Ureter (tissue), 1 donor: ENCODE measurements around the gene CCM2. TPM values are rescaled to one million over a fixed set of nuclear protein-coding genes. Genes with fewer than 3 reads are reported as not detected.
"Not testable (repeated sequence)": the region's sequence is repeated elsewhere in the genome, so short reads cannot be mapped to it uniquely, and the experiment has no call there.

Experiments used
- DNase-seq: peaks from one replicate; pipeline ENCODE4 v3.0.0-alpha.2; 2020; ENCODE audit warnings: low spot score
- total RNA-seq: library from RNA; stranded (reverse); gene quantifications from one replicate; pipeline ENCODE4 v1.2.4, GENCODE V29; 2023
- donor health status: DM: yes; HTN: yes; CAD: no.

CCM2 gene
- total RNA-seq, 1 donor from 2014 or later: 31.1 TPM

- no peak for DNase-seq
Observed at GRCh38 chr7:45033261-45033930, 33.4 kb downstream of the CCM2 start.

- peak; percentile 64 for DNase-seq
Observed at GRCh38 chr7:45033931-45034290, 33.9 kb downstream of the CCM2 start.

- not testable (repeated sequence) for DNase-seq
Observed at GRCh38 chr7:45034710-45035109, 34.7 kb downstream of the CCM2 start.

- DNase-seq: no peak
Observed at GRCh38 chr7:45035371-45035770, 35.4 kb downstream of the CCM2 start.

- DNase-seq: peak; percentile 45
Observed at GRCh38 chr7:45035893-45036292, 35.9 kb downstream of the CCM2 start.

- DNase-seq: no peak
Observed at GRCh38 chr7:45036317-45036716, 36.3 kb downstream of the CCM2 start.

- no peak for DNase-seq
Observed at GRCh38 chr7:45036796-45037195, 36.8 kb downstream of the CCM2 start.

- DNase-seq: no peak
Observed at GRCh38 chr7:45037876-45038275, 37.9 kb downstream of the CCM2 start.

GRCh38 chr7:45039106-45039505, 39.1 kb downstream of the CCM2 start:
- DNase-seq: no peak

- no peak for DNase-seq
Observed at GRCh38 chr7:45044338-45044737, 44.3 kb downstream of the CCM2 start.

GRCh38 chr7:45048748-45049147, 48.7 kb downstream of the CCM2 start:
- DNase-seq: no peak

- no peak for DNase-seq
Observed at GRCh38 chr7:45050198-45050597, 50.2 kb downstream of the CCM2 start.

- no peak for DNase-seq
Observed at GRCh38 chr7:45052011-45052410, 52.0 kb downstream of the CCM2 start.

GRCh38 chr7:45053401-45053800, 53.4 kb downstream of the CCM2 start:
- no peak for DNase-seq

GRCh38 chr7:45053941-45054340, 53.9 kb downstream of the CCM2 start:
- DNase-seq: no peak

GRCh38 chr7:45054442-45054841, 54.4 kb downstream of the CCM2 start:
- DNase-seq: no peak

GRCh38 chr7:45055016-45055415, 55.0 kb downstream of the CCM2 start:
- no peak for DNase-seq

- DNase-seq: no peak
Observed at GRCh38 chr7:45055594-45056219, 55.7 kb downstream of the CCM2 start.

GRCh38 chr7:45057878-45058277, 57.9 kb downstream of the CCM2 start:
- no peak for DNase-seq

- no peak for DNase-seq
Observed at GRCh38 chr7:45060295-45060694, 60.3 kb downstream of the CCM2 start.

- no peak for DNase-seq
Observed at GRCh38 chr7:45061352-45061751, 61.4 kb downstream of the CCM2 start.

GRCh38 chr7:45061806-45062425, 61.9 kb downstream of the CCM2 start:
- DNase-seq: no peak

GRCh38 chr7:45064047-45064725, 64.2 kb downstream of the CCM2 start:
- no peak for DNase-seq
